Lung (tissue), 12 donors: Measurements from ENCODE around the gene UNC13B. TPM values are rescaled to one million over a fixed set of nuclear protein-coding genes. Genes with fewer than 3 reads are reported as not detected.

Experiments used
- ATAC-seq: fragments of 200-7000 bp; cut with Tn5 transposase; one replicate; pipeline ENCODE4 v1.9.1; 2020; ENCODE audit warnings: moderate number of reproducible peaks; ENCODE audit not compliant: insufficient read depth, low FRiP score
- DNase-seq, 3 donors: peaks; one replicate each; pipeline ENCODE4 v3.0.0-alpha.2; 2013 to 2017
- H3K27ac ChIP-seq, 2 donors: one replicate each; pipeline ENCODE4 v1.5.1; 2013; ENCODE audit warnings: mild to moderate bottlenecking in 2 of 2, moderate library complexity in 2 of 2, control low read depth in 1 of 2, inconsistent platforms in 1 of 2, low read depth in 1 of 2, low read length in 1 of 2
- H3K27me3 ChIP-seq, 3 donors: one replicate each; pipeline ENCODE4 v1.5.1; 2013; ENCODE audit warnings: low read length in 2 of 3; ENCODE audit not compliant: control insufficient read depth in 3 of 3, insufficient read depth in 3 of 3
- H3K36me3 ChIP-seq, 4 donors: one replicate each; pipeline ENCODE4 v1.5.1; 2013; ENCODE audit warnings: low read length in 4 of 4, mild to moderate bottlenecking in 1 of 4, moderate library complexity in 1 of 4; ENCODE audit not compliant: control insufficient read depth in 4 of 4, insufficient read depth in 4 of 4
- H3K4me1 ChIP-seq, 5 donors: one replicate each; pipeline ENCODE4 v1.5.1; 2013; ENCODE audit warnings: low read length in 5 of 5, mild to moderate bottlenecking in 2 of 5, moderate library complexity in 1 of 5; ENCODE audit not compliant: control insufficient read depth in 5 of 5, insufficient read depth in 5 of 5
- H3K4me3 ChIP-seq: one replicate; pipeline ENCODE4 v1.5.1; 2013; ENCODE audit warnings: mild to moderate bottlenecking, control low read depth, moderate library complexity
- H3K9ac ChIP-seq, 2 donors: one replicate each; pipeline ENCODE4 v1.5.1; 2013; ENCODE audit warnings: low read length in 2 of 2, control low read depth in 1 of 2; ENCODE audit not compliant: insufficient read depth in 1 of 2
- H3K9me3 ChIP-seq, 4 donors: one replicate each; pipeline ENCODE4 v1.5.1; 2013; ENCODE audit warnings: low read length in 3 of 4, mild to moderate bottlenecking in 1 of 4, moderate library complexity in 1 of 4; ENCODE audit not compliant: control insufficient read depth in 4 of 4, insufficient read depth in 3 of 4
- WGBS, 2 donors: extraction: QIAGEN DNeasy Blood & Tissue Kit; methylation state at CpG; one replicate each; pipeline ENCODE4 v1.1.7; 2013; 5-methylcytosine and 5-hydroxymethylcytosine counted together
- polyA plus RNA-seq, 2 donors: library from polyadenylated mRNA; stranded (reverse); fragments of 200-250 nt; gene quantifications; one replicate each; pipeline ENCODE4 v1.2.1, GENCODE V29; 2013
- total RNA-seq, 2 donors: library from RNA; depleted of rRNA in 1 of 2; stranded (reverse); fragments of >200 nt in 1 of 2; gene quantifications; one replicate each; pipeline ENCODE4 v1.2.1, GENCODE V29; 2014 to 2021
- TF ChIP-seq, protein P1 (sequence below): IDR thresholded peaks from 2 replicates; pipeline ENCODE4 v1.5.1; 2012; ENCODE audit warnings: mild to moderate bottlenecking; ENCODE audit errors: control extremely low read depth, extremely low read depth
- donor health status: control.
- donor health status: control.
- donor health status: Bipolar disorder and iron deficiency.
- donor health status: healthy.
- donor health status: DM: yes; HTN: yes; CAD: no.

Gene UNC13B
- total and polyA plus RNA-seq, 4 donors, result 25.8 to 102 (median 64.4) TPM

DNA sequence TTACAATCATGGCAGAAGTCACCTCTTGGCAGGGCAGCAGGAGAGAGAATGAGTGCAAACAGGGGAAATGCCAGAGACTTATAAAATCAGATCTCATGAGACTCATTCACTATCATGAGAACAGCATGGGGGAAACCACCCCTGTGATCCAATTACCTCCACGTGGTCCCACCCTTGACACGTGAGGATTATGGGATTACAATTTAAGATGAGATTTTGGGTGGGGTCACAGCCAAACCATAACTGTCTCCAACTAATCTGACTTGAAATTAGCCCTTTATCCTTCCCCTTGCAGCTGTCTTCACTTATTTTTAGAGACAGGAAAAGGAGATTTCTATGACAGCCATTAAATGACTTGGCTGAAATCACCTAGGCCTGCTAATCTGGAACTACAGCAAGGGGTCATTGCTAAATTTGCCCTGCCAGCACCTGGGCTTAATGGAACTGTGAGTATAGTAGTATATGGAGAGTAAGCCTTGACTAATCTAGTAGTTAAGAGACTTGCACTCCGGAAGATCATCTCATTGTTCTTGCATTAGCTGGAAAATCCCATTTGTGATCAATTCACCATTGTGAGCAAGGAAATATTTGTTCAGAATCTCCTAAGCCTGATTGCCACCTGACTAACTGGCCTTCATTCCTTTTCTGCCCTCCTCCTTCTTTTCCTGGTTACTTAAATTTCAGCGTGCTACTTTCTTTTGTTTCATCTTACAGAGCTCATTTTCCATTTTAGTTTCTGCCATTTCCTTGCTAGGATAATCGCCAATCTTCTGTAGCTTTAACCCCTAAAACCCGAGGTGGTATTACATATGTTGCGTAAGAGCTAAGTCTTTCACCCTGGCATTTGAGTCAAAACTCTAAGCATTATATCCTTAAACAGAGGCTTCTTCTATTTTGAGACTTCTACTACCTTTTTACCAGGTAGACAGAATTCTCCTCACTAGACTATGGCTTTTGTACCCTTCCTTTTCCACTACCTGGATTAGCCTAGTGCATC is 262.8 kb downstream of the UNC13B start:
- DNase-seq (no peak), ATAC-seq (no peak)
- H3K27ac ChIP-seq, result no peak overlapping the region
- TF ChIP-seq, protein P1, sequence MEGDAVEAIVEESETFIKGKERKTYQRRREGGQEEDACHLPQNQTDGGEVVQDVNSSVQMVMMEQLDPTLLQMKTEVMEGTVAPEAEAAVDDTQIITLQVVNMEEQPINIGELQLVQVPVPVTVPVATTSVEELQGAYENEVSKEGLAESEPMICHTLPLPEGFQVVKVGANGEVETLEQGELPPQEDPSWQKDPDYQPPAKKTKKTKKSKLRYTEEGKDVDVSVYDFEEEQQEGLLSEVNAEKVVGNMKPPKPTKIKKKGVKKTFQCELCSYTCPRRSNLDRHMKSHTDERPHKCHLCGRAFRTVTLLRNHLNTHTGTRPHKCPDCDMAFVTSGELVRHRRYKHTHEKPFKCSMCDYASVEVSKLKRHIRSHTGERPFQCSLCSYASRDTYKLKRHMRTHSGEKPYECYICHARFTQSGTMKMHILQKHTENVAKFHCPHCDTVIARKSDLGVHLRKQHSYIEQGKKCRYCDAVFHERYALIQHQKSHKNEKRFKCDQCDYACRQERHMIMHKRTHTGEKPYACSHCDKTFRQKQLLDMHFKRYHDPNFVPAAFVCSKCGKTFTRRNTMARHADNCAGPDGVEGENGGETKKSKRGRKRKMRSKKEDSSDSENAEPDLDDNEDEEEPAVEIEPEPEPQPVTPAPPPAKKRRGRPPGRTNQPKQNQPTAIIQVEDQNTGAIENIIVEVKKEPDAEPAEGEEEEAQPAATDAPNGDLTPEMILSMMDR, result no peak
- no peak overlapping the region for H3K4me3 ChIP-seq
- H3K9me3 ChIP-seq, result peaks cover 0 to 4% (median 0%) of the 10 kb centered on the region in 4 donors
- no peak overlapping the region for H3K9ac ChIP-seq
- H3K36me3 ChIP-seq, result no peaks in the 10 kb centered on the region
- H3K4me1 ChIP-seq, result no peaks in the 10 kb centered on the region
- WGBS, 2 donors, result 75 to 76% methylated on average over 7 of the region's 7 CpGs
- H3K27me3 ChIP-seq, result no peaks in the 10 kb centered on the region

DNA sequence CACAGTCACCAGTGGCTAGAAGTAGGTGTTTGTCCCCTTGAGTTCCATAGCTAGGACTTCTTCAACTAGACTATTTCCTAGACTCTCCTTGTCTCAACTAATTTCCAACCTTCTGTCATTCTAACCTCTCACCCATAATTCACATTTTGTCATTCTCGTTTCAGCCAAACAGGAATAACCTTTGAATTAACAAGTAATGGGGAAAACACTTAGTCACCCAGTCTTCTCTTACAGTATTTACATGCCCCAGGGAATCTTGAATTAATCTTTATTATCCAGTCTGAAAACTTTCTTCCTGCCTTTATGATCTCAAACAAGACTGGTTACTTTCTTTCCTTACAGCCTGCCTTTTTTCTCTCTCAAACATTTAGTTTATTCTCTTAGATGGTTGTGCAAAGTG is 264.8 kb downstream of the UNC13B start:
- ATAC-seq, result no peak

DNA sequence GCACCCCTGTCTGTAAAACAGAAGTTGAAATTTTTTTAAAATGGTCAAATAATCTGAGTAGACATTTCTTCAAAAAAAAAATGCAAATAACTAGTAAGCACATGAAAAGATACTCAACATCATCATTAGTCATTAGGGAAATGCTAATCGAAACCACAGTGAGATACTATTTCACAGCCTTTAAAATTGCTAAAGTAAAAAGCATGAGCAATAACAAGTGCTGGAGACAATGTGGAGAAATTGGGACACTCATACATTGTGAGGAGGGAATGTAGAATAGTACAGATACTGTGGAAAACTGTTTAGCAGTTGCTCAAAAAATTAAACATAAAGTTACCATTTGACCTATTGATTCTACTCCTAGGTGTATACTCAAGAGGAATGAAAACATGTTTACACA is 269.7 kb downstream of the UNC13B start:
- Histone ChIP-seq H3K36me3 (no peaks in the 10 kb centered on the region), H3K9me3 (peaks cover 0 to 4% (median 0%) of the 10 kb centered on the region in 4 donors), H3K4me1 (no peaks in the 10 kb centered on the region), H3K27ac (no peak overlapping the region), H3K9ac (no peak overlapping the region), H3K27me3 (no peaks in the 10 kb centered on the region), H3K4me3 (no peak overlapping the region)
- WGBS, 2 donors, result 96 to 98% methylated on average over 1 of the region's 1 CpG
- no peak for ATAC-seq
- DNase-seq, result no peak
- TF ChIP-seq, protein P1, result no peak

More for the DNA sequence above, 264.8 kb downstream of the UNC13B start:
- no peak overlapping the region for H3K9ac ChIP-seq
- TF ChIP-seq, protein P1, result no peak
- no peaks in the 10 kb centered on the region for H3K36me3 ChIP-seq
- H3K4me3 ChIP-seq, result no peak overlapping the region
- H3K27me3 ChIP-seq, result no peaks in the 10 kb centered on the region
- H3K4me1 ChIP-seq, result no peaks in the 10 kb centered on the region
- no peak overlapping the region for H3K27ac ChIP-seq
- peaks cover 0 to 4% (median 0%) of the 10 kb centered on the region in 4 donors for H3K9me3 ChIP-seq
- DNase-seq, result no peak
- 61 to 72% methylated on average over 1 of the region's 1 CpG for WGBS, 2 donors
